Measurements from ENCODE around the gene NRXN3. TPM values are rescaled to one million over a fixed set of nuclear protein-coding genes. Genes with fewer than 3 reads are reported as not detected.

NRXN3 gene
- total RNA-seq, 1 donor from 2014 or later: 1.6 TPM

GRCh38 chr14:78798757-78799156, 628.6 kb downstream of the NRXN3 start:
- no peaks in the 10 kb centered on the region for H3K27me3 ChIP-seq (ENCODE audit: control insufficient read depth, insufficient read depth, low read length)
- TF ChIP-seq CTCF (IDR thresholded peaks at IDR 0.05; ENCODE audit: insufficient read depth, low read length, poor library complexity, severe bottlenecking): no peak
- H3K36me3 ChIP-seq (ENCODE audit: control insufficient read depth, insufficient read depth, low read length): no peaks in the 10 kb centered on the region
- no peak overlapping the region for H3K4me3 ChIP-seq (ENCODE audit: low read depth, low read length)
- DNase-seq (ENCODE audit: low read depth): no peak

- no peak for DNase-seq (ENCODE audit: low read depth)
- no peaks in the 10 kb centered on the region for H3K27me3 ChIP-seq (ENCODE audit: control insufficient read depth, insufficient read depth, low read length)
- no peak for TF ChIP-seq CTCF (IDR thresholded peaks at IDR 0.05; ENCODE audit: insufficient read depth, low read length, poor library complexity, severe bottlenecking)
- no peaks in the 10 kb centered on the region for H3K36me3 ChIP-seq (ENCODE audit: control insufficient read depth, insufficient read depth, low read length)
- no peak overlapping the region for H3K4me3 ChIP-seq (ENCODE audit: low read depth, low read length)
Observed at GRCh38 chr14:78805570-78805969, 635.4 kb downstream of the NRXN3 start.

- no peak for DNase-seq (ENCODE audit: low read depth)
- TF ChIP-seq CTCF (IDR thresholded peaks at IDR 0.05; ENCODE audit: insufficient read depth, low read length, poor library complexity, severe bottlenecking): no peak
- no peak overlapping the region for H3K4me3 ChIP-seq (ENCODE audit: low read depth, low read length)
Observed at GRCh38 chr14:78823035-78823434, 652.9 kb downstream of the NRXN3 start.

GRCh38 chr14:78823516-78823915, 653.3 kb downstream of the NRXN3 start:
- Histone ChIP-seq H3K36me3 (ENCODE audit: control insufficient read depth, insufficient read depth, low read length) (no peaks in the 10 kb centered on the region), H3K4me3 (ENCODE audit: low read depth, low read length) (no peak overlapping the region), H3K27me3 (ENCODE audit: control insufficient read depth, insufficient read depth, low read length) (no peaks in the 10 kb centered on the region)
- TF ChIP-seq CTCF (IDR thresholded peaks at IDR 0.05; ENCODE audit: insufficient read depth, low read length, poor library complexity, severe bottlenecking): no peak
- no peak for DNase-seq (ENCODE audit: low read depth)

More at GRCh38 chr14:78823035-78823434, 652.9 kb downstream of the NRXN3 start:
- Histone ChIP-seq H3K27me3 (ENCODE audit: control insufficient read depth, insufficient read depth, low read length) (no peaks in the 10 kb centered on the region), H3K36me3 (ENCODE audit: control insufficient read depth, insufficient read depth, low read length) (no peaks in the 10 kb centered on the region)

GRCh38 chr14:78829274-78829673, 659.1 kb downstream of the NRXN3 start:
- Histone ChIP-seq H3K36me3 (ENCODE audit: control insufficient read depth, insufficient read depth, low read length) (no peaks in the 10 kb centered on the region), H3K4me3 (ENCODE audit: low read depth, low read length) (no peak overlapping the region), H3K27me3 (ENCODE audit: control insufficient read depth, insufficient read depth, low read length) (peaks cover 4% of the 10 kb centered on the region)
- no peak for TF ChIP-seq CTCF (IDR thresholded peaks at IDR 0.05; ENCODE audit: insufficient read depth, low read length, poor library complexity, severe bottlenecking)
- DNase-seq (ENCODE audit: low read depth): no peak

GRCh38 chr14:78834766-78835451, 664.7 kb downstream of the NRXN3 start:
- no peak for TF ChIP-seq CTCF (IDR thresholded peaks at IDR 0.05; ENCODE audit: insufficient read depth, low read length, poor library complexity, severe bottlenecking)
- Histone ChIP-seq H3K27me3 (ENCODE audit: control insufficient read depth, insufficient read depth, low read length) (peaks cover 7% of the 10 kb centered on the region), H3K4me3 (ENCODE audit: low read depth, low read length) (no peak overlapping the region), H3K36me3 (ENCODE audit: control insufficient read depth, insufficient read depth, low read length) (no peaks in the 10 kb centered on the region)
- DNase-seq (ENCODE audit: low read depth): no peak
